IPS-NIHi7 (cell line): ENCODE results near the gene EPG5.
A peak's percentile ranks its signal among the peaks of the same experiment; 100 is the strongest.
"Not testable (repeated sequence)": the region's sequence is repeated elsewhere in the genome, so short reads cannot be mapped to it uniquely, and the experiment has no call there.

ENCODE experiments used
- DNase-seq: peaks from one replicate; pipeline ENCODE4 v3.0.0; 2012; ENCODE audit warnings: mixed read lengths; ENCODE audit errors: extremely low spot score

The EPG5 gene

GRCh38 chr18:45839414-45840395, 127.4 kb downstream of the EPG5 start:
- peak; percentile 60 for DNase-seq

- no peak for DNase-seq
Observed at GRCh38 chr18:45838302-45839070, 128.6 kb downstream of the EPG5 start.

- DNase-seq, result peak; percentile 65
Observed at GRCh38 chr18:45837283-45838070, 129.7 kb downstream of the EPG5 start.

- no peak for DNase-seq
Observed at GRCh38 chr18:45836242-45837205, 130.6 kb downstream of the EPG5 start.

GRCh38 chr18:45835057-45835636, 132.0 kb downstream of the EPG5 start:
- no peak for DNase-seq

- DNase-seq, result no peak
Observed at GRCh38 chr18:45834306-45834705, 132.8 kb downstream of the EPG5 start.

GRCh38 chr18:45833846-45834245, 133.3 kb downstream of the EPG5 start:
- no peak for DNase-seq

- DNase-seq, result no peak
Observed at GRCh38 chr18:45830917-45831316, 136.2 kb downstream of the EPG5 start.

GRCh38 chr18:45829855-45830254, 137.3 kb downstream of the EPG5 start:
- no peak for DNase-seq

- peak; percentile 56 for DNase-seq
Observed at GRCh38 chr18:45828917-45829811, 138.0 kb downstream of the EPG5 start.

GRCh38 chr18:45826716-45827115, 140.4 kb downstream of the EPG5 start:
- not testable (repeated sequence) for DNase-seq

- no peak for DNase-seq
Observed at GRCh38 chr18:45826084-45826483, 141.0 kb downstream of the EPG5 start.

- DNase-seq, result no peak
Observed at GRCh38 chr18:45825258-45826044, 141.7 kb downstream of the EPG5 start, which contains the start of gene SIGLEC15. Gene SIGLEC15, plus strand, starts transcription at chr18:45825675. Its CDS starts 54 bp downstream, at chr18:45825729.

GRCh38 chr18:45821711-45822110, 145.4 kb downstream of the EPG5 start:
- DNase-seq, result no peak

- DNase-seq, result no peak
Observed at GRCh38 chr18:45821026-45821425, 146.1 kb downstream of the EPG5 start.

- no peak for DNase-seq
Observed at GRCh38 chr18:45820106-45820745, 146.9 kb downstream of the EPG5 start.

- not testable (repeated sequence) for DNase-seq
Observed at GRCh38 chr18:45818765-45819164, 148.4 kb downstream of the EPG5 start.

- no peak for DNase-seq
Observed at GRCh38 chr18:45817543-45817942, 149.6 kb downstream of the EPG5 start.
